ENCODE measurements around the gene SLC4A8. TPM values are rescaled to one million over a fixed set of nuclear protein-coding genes. Genes with fewer than 3 reads are reported as not detected.

Gene SLC4A8
- total RNA-seq, 1 experiment from 2014 or later, result 26.3 TPM

GRCh38 chr12:51538599-51538998 is 114.0 kb downstream of the SLC4A8 start:
- H2BK12ac ChIP-seq (ENCODE audit: insufficient read length, low read depth, low read length), result no peak overlapping the region
- H3K4ac ChIP-seq (ENCODE audit: low read depth, low read length), result no peak overlapping the region
- H3K4me2 ChIP-seq (ENCODE audit: insufficient read depth, insufficient read length, low read length), result no peak overlapping the region
- H3K23ac ChIP-seq (ENCODE audit: insufficient read length, low read depth, low read length), result no peak overlapping the region
- H3K56ac ChIP-seq (ENCODE audit: insufficient read length, low read depth, low read length), result no peak overlapping the region
- no peaks in the 10 kb centered on the region for H4K20me1 ChIP-seq (ENCODE audit: control insufficient read depth, insufficient read depth, insufficient read length)
- no peaks in the 10 kb centered on the region for H3K79me1 ChIP-seq (ENCODE audit: insufficient read depth, low read depth, low read length, poor library complexity, severe bottlenecking)
- H3K18ac ChIP-seq (ENCODE audit: insufficient read length, low read depth, low read length), result no peak overlapping the region
- H3K4me1 Mint-ChIP-seq, result peaks cover 33 to 36% of the 10 kb centered on the region in 2 experiments
- no peaks in the 10 kb centered on the region for H3K36me3 Mint-ChIP-seq (ENCODE audit: insufficient read depth in 1 of 3, low read depth in 3 of 3)
- H3K23me2 ChIP-seq (ENCODE audit: insufficient read length, low read depth, low read length, poor library complexity, severe bottlenecking), result peaks cover 3% of the 10 kb centered on the region
- no peak overlapping the region for H3T11ph ChIP-seq (ENCODE audit: low read length)
- TF ChIP-seq CTCF (conservative IDR thresholded peaks at IDR 0.05), result no peak
- H3K4me3 Mint-ChIP-seq, result no peak overlapping the region
- H3K27ac ChIP-seq (ENCODE audit: insufficient read length, low read depth, low read length), result no peak overlapping the region
- peaks cover 3% of the 10 kb centered on the region; the same call in 1 of the 2 replicates for H3K27me3 Mint-ChIP-seq (ENCODE audit: low read depth)
- H3K27me3 ChIP-seq (ENCODE audit: insufficient read depth, low read length), result no peaks in the 10 kb centered on the region
- no peak overlapping the region for H3K9ac ChIP-seq (ENCODE audit: extremely low read depth, insufficient read length, low read length)
- no CpG with 5 or more reads among the region's 8 CpGs for WGBS (ENCODE audit: extremely low coverage, insufficient read length, low lambda C conversion rate)
- DNase-seq, result no peak
- no peak overlapping the region for H2BK15ac ChIP-seq (ENCODE audit: low read depth, low read length)
- peaks cover 6% of the 10 kb centered on the region; the same call in 1 of the 2 replicates for H3K4me1 ChIP-seq (ENCODE audit: insufficient read depth, low read length)
- H2BK120ac ChIP-seq (ENCODE audit: low read depth, low read length, poor library complexity, severe bottlenecking), result no peak overlapping the region
- no peaks in the 10 kb centered on the region for H3K9me3 Mint-ChIP-seq
- H3K14ac ChIP-seq (ENCODE audit: insufficient read depth, low read length), result no peak overlapping the region
- no peak overlapping the region for H2AFZ ChIP-seq (ENCODE audit: low read length)
- H2AK5ac ChIP-seq (ENCODE audit: insufficient read length, low read length), result no peak overlapping the region
- no peak overlapping the region for H4K91ac ChIP-seq (ENCODE audit: insufficient read length, low read depth, low read length)
- no peak overlapping the region for H4K8ac ChIP-seq (replicated peaks; ENCODE audit: insufficient read length, low read depth, low read length)
- no peak overlapping the region for H4K5ac ChIP-seq (ENCODE audit: insufficient read length, low read depth, low read length)
- no peaks in the 10 kb centered on the region for H3K79me2 ChIP-seq (ENCODE audit: insufficient read depth, low read length)
- H2BK5ac ChIP-seq (ENCODE audit: insufficient read length, low read length), result no peak overlapping the region
- H3K27ac Mint-ChIP-seq, result no peak overlapping the region
- no peaks in the 10 kb centered on the region for H3K9me3 ChIP-seq (ENCODE audit: control insufficient read depth, low read depth, low read length)
- no peak overlapping the region for H2BK20ac ChIP-seq (ENCODE audit: low read depth, low read length, poor library complexity, severe bottlenecking)

Data from H9 (cell line).